ENCODE data around the gene ZBTB18.

Gene ZBTB18

DNA sequence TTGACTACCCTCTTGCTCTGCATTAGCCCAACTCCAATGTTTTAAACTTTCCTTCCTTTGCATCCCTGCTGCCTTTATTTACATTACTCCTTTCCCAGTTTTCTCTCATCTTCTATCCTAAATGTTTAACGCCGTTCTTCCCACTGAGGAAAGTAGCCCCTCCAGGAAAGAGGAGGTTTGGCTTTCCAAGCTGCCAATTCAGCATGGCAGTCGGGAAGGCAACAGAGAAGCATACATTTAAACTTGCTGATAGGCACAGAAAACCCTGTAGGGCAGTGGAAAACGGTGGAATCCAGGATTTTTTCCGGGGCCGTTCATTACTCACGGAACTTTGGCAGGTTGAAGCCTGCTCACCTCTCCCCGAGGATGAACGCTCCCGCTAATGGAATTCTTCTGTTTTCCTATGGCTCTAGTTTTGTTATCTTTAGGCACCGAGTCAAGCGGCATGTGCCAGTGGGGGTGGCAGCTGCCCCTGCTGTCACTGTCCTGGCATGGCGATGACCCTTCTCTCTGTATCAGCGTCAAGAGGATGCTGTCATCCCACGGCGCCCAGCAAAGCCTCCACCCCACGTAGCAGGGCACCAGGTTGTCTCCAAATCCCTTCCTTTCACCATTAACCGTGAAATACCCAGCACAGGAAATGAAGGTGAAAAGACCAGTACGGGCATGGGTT, 48.3 kb downstream of the ZBTB18 start:
- no peak for ATAC-seq

DNA sequence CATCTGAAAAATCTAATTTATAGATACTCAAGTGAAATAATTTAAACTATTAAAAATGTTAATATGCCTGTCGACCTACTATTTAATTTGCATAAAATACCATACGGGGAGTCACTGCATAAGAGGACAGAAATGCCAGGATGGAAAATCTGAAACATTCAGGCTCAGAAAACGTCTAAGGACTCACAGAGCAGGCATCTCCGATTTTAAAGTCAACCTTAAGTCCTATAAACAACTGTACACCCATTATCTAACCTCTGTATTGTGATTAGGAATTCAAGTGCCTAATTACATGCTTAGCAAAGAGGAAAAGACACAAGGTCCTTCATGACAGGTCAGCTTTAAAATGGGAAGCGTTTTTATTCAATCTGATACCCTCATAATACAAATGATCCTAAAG, 49.2 kb downstream of the ZBTB18 start:
- TF ChIP-seq PPARA (CRISPR knock-in tag; IDR thresholded peaks at IDR 0.05; ENCODE audit: borderline replicate concordance) (no peak), ZFP30 (CRISPR knock-in tag; IDR thresholded peaks at IDR 0.05) (no peak), ESRRG (CRISPR knock-in tag; IDR thresholded peaks at IDR 0.05) (no peak), ARNTL (CRISPR knock-in tag; IDR thresholded peaks at IDR 0.05; ENCODE audit: borderline replicate concordance, low read depth) (no peak), RARB (CRISPR knock-in tag; IDR thresholded peaks at IDR 0.05) (no peak), GLIS3 (CRISPR knock-in tag; IDR thresholded peaks at IDR 0.05) (no peak), ISL1 (CRISPR knock-in tag; IDR thresholded peaks at IDR 0.05) (no peak), ZNF70 (CRISPR knock-in tag; IDR thresholded peaks at IDR 0.05) (no peak), OSR1 (CRISPR knock-in tag; IDR thresholded peaks at IDR 0.05) (no peak), TOX (CRISPR knock-in tag; IDR thresholded peaks at IDR 0.05; ENCODE audit: borderline replicate concordance) (no peak), ZC3H10 (CRISPR knock-in tag; IDR thresholded peaks at IDR 0.05) (no peak), BACH2 (CRISPR knock-in tag; IDR thresholded peaks at IDR 0.05; ENCODE audit: borderline replicate concordance) (no peak)
- TF ChIP-seq, protein P1, sequence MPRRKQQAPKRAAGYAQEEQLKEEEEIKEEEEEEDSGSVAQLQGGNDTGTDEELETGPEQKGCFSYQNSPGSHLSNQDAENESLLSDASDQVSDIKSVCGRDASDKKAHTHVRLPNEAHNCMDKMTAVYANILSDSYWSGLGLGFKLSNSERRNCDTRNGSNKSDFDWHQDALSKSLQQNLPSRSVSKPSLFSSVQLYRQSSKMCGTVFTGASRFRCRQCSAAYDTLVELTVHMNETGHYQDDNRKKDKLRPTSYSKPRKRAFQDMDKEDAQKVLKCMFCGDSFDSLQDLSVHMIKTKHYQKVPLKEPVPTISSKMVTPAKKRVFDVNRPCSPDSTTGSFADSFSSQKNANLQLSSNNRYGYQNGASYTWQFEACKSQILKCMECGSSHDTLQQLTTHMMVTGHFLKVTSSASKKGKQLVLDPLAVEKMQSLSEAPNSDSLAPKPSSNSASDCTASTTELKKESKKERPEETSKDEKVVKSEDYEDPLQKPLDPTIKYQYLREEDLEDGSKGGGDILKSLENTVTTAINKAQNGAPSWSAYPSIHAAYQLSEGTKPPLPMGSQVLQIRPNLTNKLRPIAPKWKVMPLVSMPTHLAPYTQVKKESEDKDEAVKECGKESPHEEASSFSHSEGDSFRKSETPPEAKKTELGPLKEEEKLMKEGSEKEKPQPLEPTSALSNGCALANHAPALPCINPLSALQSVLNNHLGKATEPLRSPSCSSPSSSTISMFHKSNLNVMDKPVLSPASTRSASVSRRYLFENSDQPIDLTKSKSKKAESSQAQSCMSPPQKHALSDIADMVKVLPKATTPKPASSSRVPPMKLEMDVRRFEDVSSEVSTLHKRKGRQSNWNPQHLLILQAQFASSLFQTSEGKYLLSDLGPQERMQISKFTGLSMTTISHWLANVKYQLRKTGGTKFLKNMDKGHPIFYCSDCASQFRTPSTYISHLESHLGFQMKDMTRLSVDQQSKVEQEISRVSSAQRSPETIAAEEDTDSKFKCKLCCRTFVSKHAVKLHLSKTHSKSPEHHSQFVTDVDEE (CRISPR knock-in tag; IDR thresholded peaks at IDR 0.05), result no peak
- TF ChIP-seq, protein P2, sequence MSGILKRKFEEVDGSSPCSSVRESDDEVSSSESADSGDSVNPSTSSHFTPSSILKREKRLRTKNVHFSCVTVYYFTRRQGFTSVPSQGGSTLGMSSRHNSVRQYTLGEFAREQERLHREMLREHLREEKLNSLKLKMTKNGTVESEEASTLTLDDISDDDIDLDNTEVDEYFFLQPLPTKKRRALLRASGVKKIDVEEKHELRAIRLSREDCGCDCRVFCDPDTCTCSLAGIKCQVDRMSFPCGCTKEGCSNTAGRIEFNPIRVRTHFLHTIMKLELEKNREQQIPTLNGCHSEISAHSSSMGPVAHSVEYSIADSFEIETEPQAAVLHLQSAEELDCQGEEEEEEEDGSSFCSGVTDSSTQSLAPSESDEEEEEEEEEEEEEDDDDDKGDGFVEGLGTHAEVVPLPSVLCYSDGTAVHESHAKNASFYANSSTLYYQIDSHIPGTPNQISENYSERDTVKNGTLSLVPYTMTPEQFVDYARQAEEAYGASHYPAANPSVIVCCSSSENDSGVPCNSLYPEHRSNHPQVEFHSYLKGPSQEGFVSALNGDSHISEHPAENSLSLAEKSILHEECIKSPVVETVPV (CRISPR knock-in tag; IDR thresholded peaks at IDR 0.05), result no peak
- ATAC-seq, result no peak

More for the DNA sequence above, 48.3 kb downstream of the ZBTB18 start:
- TF ChIP-seq ESRRG (CRISPR knock-in tag; IDR thresholded peaks at IDR 0.05), result no peak
- TF ChIP-seq TOX (CRISPR knock-in tag; IDR thresholded peaks at IDR 0.05; ENCODE audit: borderline replicate concordance), result no peak
- no peak for TF ChIP-seq ZNF565 (CRISPR knock-in tag; conservative IDR thresholded peaks at IDR 0.05; ENCODE audit: low read depth)
- TF ChIP-seq, protein P3, sequence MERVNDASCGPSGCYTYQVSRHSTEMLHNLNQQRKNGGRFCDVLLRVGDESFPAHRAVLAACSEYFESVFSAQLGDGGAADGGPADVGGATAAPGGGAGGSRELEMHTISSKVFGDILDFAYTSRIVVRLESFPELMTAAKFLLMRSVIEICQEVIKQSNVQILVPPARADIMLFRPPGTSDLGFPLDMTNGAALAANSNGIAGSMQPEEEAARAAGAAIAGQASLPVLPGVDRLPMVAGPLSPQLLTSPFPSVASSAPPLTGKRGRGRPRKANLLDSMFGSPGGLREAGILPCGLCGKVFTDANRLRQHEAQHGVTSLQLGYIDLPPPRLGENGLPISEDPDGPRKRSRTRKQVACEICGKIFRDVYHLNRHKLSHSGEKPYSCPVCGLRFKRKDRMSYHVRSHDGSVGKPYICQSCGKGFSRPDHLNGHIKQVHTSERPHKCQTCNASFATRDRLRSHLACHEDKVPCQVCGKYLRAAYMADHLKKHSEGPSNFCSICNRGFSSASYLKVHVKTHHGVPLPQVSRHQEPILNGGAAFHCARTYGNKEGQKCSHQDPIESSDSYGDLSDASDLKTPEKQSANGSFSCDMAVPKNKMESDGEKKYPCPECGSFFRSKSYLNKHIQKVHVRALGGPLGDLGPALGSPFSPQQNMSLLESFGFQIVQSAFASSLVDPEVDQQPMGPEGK (CRISPR knock-in tag; IDR thresholded peaks at IDR 0.05; ENCODE audit: borderline replicate concordance), result no peak
- no peak for TF ChIP-seq ZNF8 (CRISPR knock-in tag; IDR thresholded peaks at IDR 0.05)
- TF ChIP-seq, protein P4, sequence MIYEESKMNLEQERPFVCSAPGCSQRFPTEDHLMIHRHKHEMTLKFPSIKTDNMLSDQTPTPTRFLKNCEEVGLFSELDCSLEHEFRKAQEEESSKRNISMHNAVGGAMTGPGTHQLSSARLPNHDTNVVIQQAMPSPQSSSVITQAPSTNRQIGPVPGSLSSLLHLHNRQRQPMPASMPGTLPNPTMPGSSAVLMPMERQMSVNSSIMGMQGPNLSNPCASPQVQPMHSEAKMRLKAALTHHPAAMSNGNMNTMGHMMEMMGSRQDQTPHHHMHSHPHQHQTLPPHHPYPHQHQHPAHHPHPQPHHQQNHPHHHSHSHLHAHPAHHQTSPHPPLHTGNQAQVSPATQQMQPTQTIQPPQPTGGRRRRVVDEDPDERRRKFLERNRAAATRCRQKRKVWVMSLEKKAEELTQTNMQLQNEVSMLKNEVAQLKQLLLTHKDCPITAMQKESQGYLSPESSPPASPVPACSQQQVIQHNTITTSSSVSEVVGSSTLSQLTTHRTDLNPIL (CRISPR knock-in tag; IDR thresholded peaks at IDR 0.05; ENCODE audit: low read depth), result no peak
- TF ChIP-seq ZNF70 (CRISPR knock-in tag; IDR thresholded peaks at IDR 0.05), result no peak
- no peak for TF ChIP-seq TCF4 (CRISPR knock-in tag; IDR thresholded peaks at IDR 0.05; ENCODE audit: borderline replicate concordance)
- TF ChIP-seq, protein P5, sequence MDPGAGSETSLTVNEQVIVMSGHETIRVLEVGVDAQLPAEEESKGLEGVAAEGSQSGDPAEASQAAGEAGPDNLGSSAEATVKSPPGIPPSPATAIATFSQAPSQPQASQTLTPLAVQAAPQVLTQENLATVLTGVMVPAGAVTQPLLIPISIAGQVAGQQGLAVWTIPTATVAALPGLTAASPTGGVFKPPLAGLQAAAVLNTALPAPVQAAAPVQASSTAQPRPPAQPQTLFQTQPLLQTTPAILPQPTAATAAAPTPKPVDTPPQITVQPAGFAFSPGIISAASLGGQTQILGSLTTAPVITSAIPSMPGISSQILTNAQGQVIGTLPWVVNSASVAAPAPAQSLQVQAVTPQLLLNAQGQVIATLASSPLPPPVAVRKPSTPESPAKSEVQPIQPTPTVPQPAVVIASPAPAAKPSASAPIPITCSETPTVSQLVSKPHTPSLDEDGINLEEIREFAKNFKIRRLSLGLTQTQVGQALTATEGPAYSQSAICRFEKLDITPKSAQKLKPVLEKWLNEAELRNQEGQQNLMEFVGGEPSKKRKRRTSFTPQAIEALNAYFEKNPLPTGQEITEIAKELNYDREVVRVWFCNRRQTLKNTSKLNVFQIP (CRISPR knock-in tag; IDR thresholded peaks at IDR 0.05; ENCODE audit: borderline replicate concordance, low read depth), result no peak
- TF ChIP-seq, protein P1 (CRISPR knock-in tag; IDR thresholded peaks at IDR 0.05), result no peak
- TF ChIP-seq CSDC2 (CRISPR knock-in tag; IDR thresholded peaks at IDR 0.05), result no peak
- no peak for TF ChIP-seq PPARA (CRISPR knock-in tag; IDR thresholded peaks at IDR 0.05; ENCODE audit: borderline replicate concordance)
- no peak for TF ChIP-seq RARB (CRISPR knock-in tag; IDR thresholded peaks at IDR 0.05)
- no peak for TF ChIP-seq ZFP30 (CRISPR knock-in tag; IDR thresholded peaks at IDR 0.05)
- no peak for TF ChIP-seq ZC3H10 (CRISPR knock-in tag; IDR thresholded peaks at IDR 0.05)
- no peak for TF ChIP-seq ARNTL (CRISPR knock-in tag; IDR thresholded peaks at IDR 0.05; ENCODE audit: borderline replicate concordance, low read depth)
- TF ChIP-seq SNAI2 (CRISPR knock-in tag; IDR thresholded peaks at IDR 0.05), result no peak
- no peak for TF ChIP-seq BACH2 (CRISPR knock-in tag; IDR thresholded peaks at IDR 0.05; ENCODE audit: borderline replicate concordance)
- TF ChIP-seq ISL1 (CRISPR knock-in tag; IDR thresholded peaks at IDR 0.05), result no peak
- TF ChIP-seq OSR1 (CRISPR knock-in tag; IDR thresholded peaks at IDR 0.05), result no peak

Measured in SK-N-SH treated with all-trans-retinoic acid at 6 μM for 48 hours (cell line).